ENCODE data around the gene KLHDC8B. TPM values are rescaled to one million over a fixed set of nuclear protein-coding genes. Genes with fewer than 3 reads are reported as not detected.

KLHDC8B gene
- total and polyA plus RNA-seq, 9 of the 15 experiments (the other 6 are each of a cell fraction or from before 2014, with no cell fraction given): 6.9 to 34.8 (median 25.2) TPM

DNA sequence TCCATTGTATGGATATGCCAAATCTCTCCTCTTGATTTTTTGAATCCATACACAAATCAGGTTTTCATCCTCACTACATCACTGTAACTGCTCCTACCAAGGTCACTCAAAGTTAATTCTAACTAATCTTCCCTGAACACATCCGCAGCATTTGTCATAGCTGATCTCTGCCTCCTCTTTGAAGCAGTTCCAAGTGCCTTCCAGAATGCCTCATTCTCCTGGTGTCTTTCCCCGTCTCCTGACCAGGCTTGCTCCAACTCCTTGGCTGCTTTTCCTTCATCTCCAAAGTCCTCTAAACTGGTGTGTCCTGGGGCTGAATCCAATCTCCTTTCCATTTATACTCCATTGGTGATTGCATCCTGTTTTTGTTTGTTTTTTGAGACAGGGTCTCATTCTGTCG, 26.8 kb downstream of the KLHDC8B start:
- no peak overlapping the region for H3K4me3 ChIP-seq
- H2AFZ ChIP-seq (ENCODE audit: low read depth, low read length): no peak overlapping the region
- peaks cover 0 to 7% of the 10 kb centered on the region in 2 experiments; a peak in 1 of 5 replicates for H3K4me1 ChIP-seq (replicated peaks in 1 of 2; ENCODE audit: control insufficient read depth in 2 of 2, insufficient read depth in 2 of 2, low read length in 2 of 2)
- BruUV-seq (replicated peaks): no TSS peak
- H3K9ac ChIP-seq (ENCODE audit: insufficient read depth in 1 of 2, low read depth in 2 of 2, low read length in 2 of 2): no peak overlapping the region
- H3K4me2 ChIP-seq (ENCODE audit: insufficient read depth, low read length): no peak overlapping the region
- 28% methylated on average over 3 of the region's 3 CpGs for WGBS (ENCODE audit: insufficient coverage, low coverage, missing lambda C conversion rate)
- no peaks in the 10 kb centered on the region for H3K9me3 ChIP-seq (replicated peaks; ENCODE audit: control insufficient read depth, insufficient read depth, low read depth, low read length)
- H4K20me1 ChIP-seq (replicated peaks; ENCODE audit: control insufficient read depth, insufficient read depth, low read length): no peaks in the 10 kb centered on the region
- H3K36me3 ChIP-seq (ENCODE audit: control insufficient read depth, insufficient read depth, low read length): no peaks in the 10 kb centered on the region
- no peak for DNase-seq (ENCODE audit: extremely low read depth in 1 of 4, low spot score in 3 of 4)
- CTCF ChIA-PET (ENCODE audit: low intra/inter-chr PET ratio): no interaction called here
- no peak for FAIRE-seq
- H3K9me1 ChIP-seq (ENCODE audit: control insufficient read depth, insufficient read depth, low read length): no peaks in the 10 kb centered on the region
- in situ Hi-C loops (cut with MboI): no loop called here
- H3K27me3 ChIP-seq (ENCODE audit: control insufficient read depth in 2 of 2, insufficient read depth in 2 of 2, low read length in 2 of 2): no peaks in the 10 kb centered on the region
- no peaks in the 10 kb centered on the region for H3K79me2 ChIP-seq (ENCODE audit: control insufficient read depth, insufficient read depth, low read length)
- POLR2A ChIA-PET: no interaction called here
- ATAC-seq: no peak
- TF ChIP-seq, protein P1, sequence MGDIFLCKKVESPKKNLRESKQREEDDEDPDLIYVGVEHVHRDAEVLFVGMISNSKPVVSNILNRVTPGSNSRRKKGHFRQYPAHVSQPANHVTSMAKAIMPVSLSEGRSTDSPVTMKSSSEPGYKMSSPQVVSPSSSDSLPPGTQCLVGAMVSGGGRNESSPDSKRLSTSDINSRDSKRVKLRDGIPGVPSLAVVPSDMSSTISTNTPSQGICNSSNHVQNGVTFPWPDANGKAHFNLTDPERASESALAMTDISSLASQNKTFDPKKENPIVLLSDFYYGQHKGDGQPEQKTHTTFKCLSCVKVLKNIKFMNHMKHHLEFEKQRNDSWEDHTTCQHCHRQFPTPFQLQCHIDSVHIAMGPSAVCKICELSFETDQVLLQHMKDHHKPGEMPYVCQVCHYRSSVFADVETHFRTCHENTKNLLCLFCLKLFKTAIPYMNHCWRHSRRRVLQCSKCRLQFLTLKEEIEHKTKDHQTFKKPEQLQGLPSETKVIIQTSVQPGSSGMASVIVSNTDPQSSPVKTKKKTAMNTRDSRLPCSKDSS (IDR thresholded peaks at IDR 0.05; ENCODE audit: low read depth, partially characterized antibody): no peak
- TF ChIP-seq IRF2 (CRISPR knock-in tag; IDR thresholded peaks at IDR 0.05) (no peak), FOS (IDR thresholded peaks at IDR 0.05; ENCODE audit: extremely low read depth, insufficient read length) (no peak), MTA1 (IDR thresholded peaks at IDR 0.05; ENCODE audit: borderline replicate concordance) (no peak), ZNF347 (CRISPR knock-in tag; IDR thresholded peaks at IDR 0.05; ENCODE audit: low read depth) (no peak), ZBTB8A (IDR thresholded peaks at IDR 0.05; ENCODE audit: partially characterized antibody) (no peak)
- TF ChIP-seq, protein P2, sequence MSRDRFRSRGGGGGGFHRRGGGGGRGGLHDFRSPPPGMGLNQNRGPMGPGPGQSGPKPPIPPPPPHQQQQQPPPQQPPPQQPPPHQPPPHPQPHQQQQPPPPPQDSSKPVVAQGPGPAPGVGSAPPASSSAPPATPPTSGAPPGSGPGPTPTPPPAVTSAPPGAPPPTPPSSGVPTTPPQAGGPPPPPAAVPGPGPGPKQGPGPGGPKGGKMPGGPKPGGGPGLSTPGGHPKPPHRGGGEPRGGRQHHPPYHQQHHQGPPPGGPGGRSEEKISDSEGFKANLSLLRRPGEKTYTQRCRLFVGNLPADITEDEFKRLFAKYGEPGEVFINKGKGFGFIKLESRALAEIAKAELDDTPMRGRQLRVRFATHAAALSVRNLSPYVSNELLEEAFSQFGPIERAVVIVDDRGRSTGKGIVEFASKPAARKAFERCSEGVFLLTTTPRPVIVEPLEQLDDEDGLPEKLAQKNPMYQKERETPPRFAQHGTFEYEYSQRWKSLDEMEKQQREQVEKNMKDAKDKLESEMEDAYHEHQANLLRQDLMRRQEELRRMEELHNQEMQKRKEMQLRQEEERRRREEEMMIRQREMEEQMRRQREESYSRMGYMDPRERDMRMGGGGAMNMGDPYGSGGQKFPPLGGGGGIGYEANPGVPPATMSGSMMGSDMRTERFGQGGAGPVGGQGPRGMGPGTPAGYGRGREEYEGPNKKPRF (IDR thresholded peaks at IDR 0.05; ENCODE audit: low read depth, low read length): no peak
- TF ChIP-seq, protein P3, sequence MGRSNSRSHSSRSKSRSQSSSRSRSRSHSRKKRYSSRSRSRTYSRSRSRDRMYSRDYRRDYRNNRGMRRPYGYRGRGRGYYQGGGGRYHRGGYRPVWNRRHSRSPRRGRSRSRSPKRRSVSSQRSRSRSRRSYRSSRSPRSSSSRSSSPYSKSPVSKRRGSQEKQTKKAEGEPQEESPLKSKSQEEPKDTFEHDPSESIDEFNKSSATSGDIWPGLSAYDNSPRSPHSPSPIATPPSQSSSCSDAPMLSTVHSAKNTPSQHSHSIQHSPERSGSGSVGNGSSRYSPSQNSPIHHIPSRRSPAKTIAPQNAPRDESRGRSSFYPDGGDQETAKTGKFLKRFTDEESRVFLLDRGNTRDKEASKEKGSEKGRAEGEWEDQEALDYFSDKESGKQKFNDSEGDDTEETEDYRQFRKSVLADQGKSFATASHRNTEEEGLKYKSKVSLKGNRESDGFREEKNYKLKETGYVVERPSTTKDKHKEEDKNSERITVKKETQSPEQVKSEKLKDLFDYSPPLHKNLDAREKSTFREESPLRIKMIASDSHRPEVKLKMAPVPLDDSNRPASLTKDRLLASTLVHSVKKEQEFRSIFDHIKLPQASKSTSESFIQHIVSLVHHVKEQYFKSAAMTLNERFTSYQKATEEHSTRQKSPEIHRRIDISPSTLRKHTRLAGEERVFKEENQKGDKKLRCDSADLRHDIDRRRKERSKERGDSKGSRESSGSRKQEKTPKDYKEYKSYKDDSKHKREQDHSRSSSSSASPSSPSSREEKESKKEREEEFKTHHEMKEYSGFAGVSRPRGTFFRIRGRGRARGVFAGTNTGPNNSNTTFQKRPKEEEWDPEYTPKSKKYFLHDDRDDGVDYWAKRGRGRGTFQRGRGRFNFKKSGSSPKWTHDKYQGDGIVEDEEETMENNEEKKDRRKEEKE (IDR thresholded peaks at IDR 0.05; ENCODE audit: borderline replicate concordance in 1 of 2, control insufficient read depth in 1 of 2, low read depth in 2 of 2, low read length in 1 of 2): no peak
- TF ChIP-seq, protein P4, sequence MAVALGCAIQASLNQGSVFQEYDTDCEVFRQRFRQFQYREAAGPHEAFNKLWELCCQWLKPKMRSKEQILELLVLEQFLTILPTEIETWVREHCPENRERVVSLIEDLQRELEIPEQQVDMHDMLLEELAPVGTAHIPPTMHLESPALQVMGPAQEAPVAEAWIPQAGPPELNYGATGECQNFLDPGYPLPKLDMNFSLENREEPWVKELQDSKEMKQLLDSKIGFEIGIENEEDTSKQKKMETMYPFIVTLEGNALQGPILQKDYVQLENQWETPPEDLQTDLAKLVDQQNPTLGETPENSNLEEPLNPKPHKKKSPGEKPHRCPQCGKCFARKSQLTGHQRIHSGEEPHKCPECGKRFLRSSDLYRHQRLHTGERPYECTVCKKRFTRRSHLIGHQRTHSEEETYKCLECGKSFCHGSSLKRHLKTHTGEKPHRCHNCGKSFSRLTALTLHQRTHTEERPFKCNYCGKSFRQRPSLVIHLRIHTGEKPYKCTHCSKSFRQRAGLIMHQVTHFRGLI (CRISPR knock-in tag; IDR thresholded peaks at IDR 0.05): no peak
- TF ChIP-seq, protein P5, sequence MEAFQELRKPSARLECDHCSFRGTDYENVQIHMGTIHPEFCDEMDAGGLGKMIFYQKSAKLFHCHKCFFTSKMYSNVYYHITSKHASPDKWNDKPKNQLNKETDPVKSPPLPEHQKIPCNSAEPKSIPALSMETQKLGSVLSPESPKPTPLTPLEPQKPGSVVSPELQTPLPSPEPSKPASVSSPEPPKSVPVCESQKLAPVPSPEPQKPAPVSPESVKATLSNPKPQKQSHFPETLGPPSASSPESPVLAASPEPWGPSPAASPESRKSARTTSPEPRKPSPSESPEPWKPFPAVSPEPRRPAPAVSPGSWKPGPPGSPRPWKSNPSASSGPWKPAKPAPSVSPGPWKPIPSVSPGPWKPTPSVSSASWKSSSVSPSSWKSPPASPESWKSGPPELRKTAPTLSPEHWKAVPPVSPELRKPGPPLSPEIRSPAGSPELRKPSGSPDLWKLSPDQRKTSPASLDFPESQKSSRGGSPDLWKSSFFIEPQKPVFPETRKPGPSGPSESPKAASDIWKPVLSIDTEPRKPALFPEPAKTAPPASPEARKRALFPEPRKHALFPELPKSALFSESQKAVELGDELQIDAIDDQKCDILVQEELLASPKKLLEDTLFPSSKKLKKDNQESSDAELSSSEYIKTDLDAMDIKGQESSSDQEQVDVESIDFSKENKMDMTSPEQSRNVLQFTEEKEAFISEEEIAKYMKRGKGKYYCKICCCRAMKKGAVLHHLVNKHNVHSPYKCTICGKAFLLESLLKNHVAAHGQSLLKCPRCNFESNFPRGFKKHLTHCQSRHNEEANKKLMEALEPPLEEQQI (IDR thresholded peaks at IDR 0.05): no peak
- H3K27ac ChIP-seq (ENCODE audit: extremely low read depth, low read depth, low read length): no peak overlapping the region
- intact Hi-C loops (cut with micrococcal nuclease): no loop called here

Data from K562 (cell line).